GM23338 (cell line): ENCODE measurements around the gene CHST10. TPM values are rescaled to one million over a fixed set of nuclear protein-coding genes. Genes with fewer than 3 reads are reported as not detected.

Source experiments
- ATAC-seq: fragments of 200-7000 bp; cut with Tn5 transposase; 3 replicates; pipeline ENCODE4 v1.9.1; 2020
- DNase-seq: peaks from one replicate; pipeline ENCODE4 v3.0.0-alpha.2; 2015; ENCODE audit warnings: low spot score
- H2AFZ ChIP-seq: fragments of 200-600 bp; sonication (generic); 2 replicates; pipeline ENCODE4 v1.8.0; 2016; ENCODE audit warnings: antibody characterized with exemption, mild to moderate bottlenecking, moderate library complexity
- H3F3A ChIP-seq: fragments of 200-600 bp; sonication (generic); replicated peaks from 2 replicates; pipeline ENCODE4 v1.8.0; 2017; ENCODE audit warnings: antibody characterized with exemption, mixed run types, low read depth
- H3K27ac ChIP-seq: fragments of 200-600 bp; sonication (generic); 2 replicates; pipeline ENCODE4 v1.6.1; 2016; ENCODE audit warnings: low read depth
- H3K27me3 ChIP-seq: fragments of 200-600 bp; sonication (generic); 2 replicates; pipeline ENCODE4 v1.8.0; 2016; ENCODE audit warnings: mild to moderate bottlenecking, mixed run types, moderate library complexity; ENCODE audit not compliant: insufficient read depth
- H3K36me3 ChIP-seq: fragments of 200-600 bp; sonication (generic); 2 replicates; pipeline ENCODE4 v1.8.0; 2016; ENCODE audit warnings: mild to moderate bottlenecking; ENCODE audit not compliant: insufficient read depth
- H3K4me1 ChIP-seq: fragments of 200-600 bp; sonication (generic); 2 replicates; pipeline ENCODE4 v1.8.0; 2016; ENCODE audit warnings: mild to moderate bottlenecking, moderate library complexity; ENCODE audit not compliant: insufficient read depth
- H3K4me2 ChIP-seq: fragments of 200-600 bp; sonication (generic); 2 replicates; pipeline ENCODE4 v1.7.1; 2017; ENCODE audit warnings: mixed run types
- H3K4me3 ChIP-seq: fragments of 200-600 bp; sonication (generic); 2 replicates; pipeline ENCODE4 v1.6.1; 2016; ENCODE audit warnings: mixed run types
- H3K79me2 ChIP-seq: fragments of 200-600 bp; sonication (generic); replicated peaks from 2 replicates; pipeline ENCODE4 v1.8.0; 2017; ENCODE audit warnings: mild to moderate bottlenecking; ENCODE audit not compliant: insufficient read depth
- H3K9me2 ChIP-seq: fragments of 200-600 bp; sonication (generic); 2 replicates; pipeline ENCODE4 v1.8.0; 2017; ENCODE audit not compliant: insufficient read depth
- H4K20me1 ChIP-seq: fragments of 200-600 bp; sonication (generic); replicated peaks from 2 replicates; pipeline ENCODE4 v1.8.0; 2017; ENCODE audit warnings: mild to moderate bottlenecking; ENCODE audit not compliant: insufficient read depth
- H3K27ac Mint-ChIP-seq: 2 replicates; pipeline ENCODE4 v1.8.0; 2020; ENCODE audit warnings: inconsistent platforms, mild to moderate bottlenecking, moderate library complexity, mixed read lengths
- H3K27me3 Mint-ChIP-seq: 3 replicates; pipeline ENCODE4 v1.8.0; 2022; ENCODE audit warnings: low read depth, mild to moderate bottlenecking, moderate library complexity, mixed read lengths, inconsistent platforms; ENCODE audit not compliant: insufficient read depth, poor library complexity
- H3K36me3 Mint-ChIP-seq: 3 replicates; pipeline ENCODE4 v1.8.0; 2021; ENCODE audit warnings: low read depth, mild to moderate bottlenecking, inconsistent platforms, moderate library complexity, mixed read lengths
- H3K4me1 Mint-ChIP-seq: 3 replicates; pipeline ENCODE4 v1.8.0; 2020; ENCODE audit warnings: mild to moderate bottlenecking, inconsistent platforms, mixed read lengths
- H3K4me3 Mint-ChIP-seq: 3 replicates; pipeline ENCODE4 v1.8.0; 2021; ENCODE audit warnings: moderate library complexity, mild to moderate bottlenecking, inconsistent platforms, mixed read lengths
- H3K9me3 Mint-ChIP-seq: 3 replicates; pipeline ENCODE4 v1.8.0; 2020; ENCODE audit warnings: moderate library complexity, mild to moderate bottlenecking, inconsistent platforms, mixed read lengths
- CREB1 ChIP-seq: fragments of 250-450 bp; sonication (Bioruptor Pico); IDR thresholded peaks from 2 replicates; pipeline ENCODE4 v1.5.0; 2020; ENCODE audit warnings: low read depth, mild to moderate bottlenecking, moderate library complexity
- CTCF ChIP-seq, 2 experiments: fragments of 200-600 bp in 1 of 2; sonication (generic) in 1 of 2; conservative IDR thresholded peaks; 2 replicates each; pipeline versions ENCODE4 v1.5.1 to v1.6.1; 2016 to 2017; ENCODE audit warnings: antibody characterized with exemption in 2 of 2, low read depth in 2 of 2, mild to moderate bottlenecking in 2 of 2, moderate library complexity in 1 of 2
- ETS1 ChIP-seq: IDR thresholded peaks from 2 replicates; pipeline ENCODE4 v1.6.1; 2016; ENCODE audit warnings: antibody characterized with exemption
- EZH2 ChIP-seq: fragments of 200-600 bp; sonication (generic); IDR thresholded peaks from one replicate; pipeline ENCODE4 v1.8.0; 2017; ENCODE audit warnings: antibody characterized with exemption, mild to moderate bottlenecking, low read depth; ENCODE audit not compliant: unreplicated experiment
- EZH2phosphoT487 ChIP-seq: fragments of 200-600 bp; sonication (generic); IDR thresholded peaks from one replicate; pipeline ENCODE4 v1.8.1; 2018; ENCODE audit warnings: antibody characterized with exemption; ENCODE audit not compliant: unreplicated experiment
- JUNB ChIP-seq: IDR thresholded peaks from one replicate; pipeline ENCODE4 v1.6.1; 2016; ENCODE audit warnings: antibody characterized with exemption; ENCODE audit not compliant: unreplicated experiment
- NANOG ChIP-seq: IDR thresholded peaks from 2 replicates; pipeline ENCODE4 v1.6.1; 2016; ENCODE audit warnings: antibody characterized with exemption, borderline replicate concordance
- POLR2AphosphoS5 ChIP-seq: IDR thresholded peaks from 2 replicates; pipeline ENCODE4 v1.6.1; 2016; ENCODE audit warnings: antibody characterized with exemption, low read depth
- REST ChIP-seq: IDR thresholded peaks from one replicate; pipeline ENCODE4 v1.6.1; 2018; ENCODE audit warnings: antibody characterized with exemption; ENCODE audit not compliant: unreplicated experiment
- STAT1 ChIP-seq: IDR thresholded peaks from one replicate; pipeline ENCODE4 v1.6.1; 2016; ENCODE audit warnings: antibody characterized with exemption; ENCODE audit not compliant: unreplicated experiment
- ZNF114 ChIP-seq: fragments of 250-450 bp; sonication (Bioruptor Pico); IDR thresholded peaks from 2 replicates; pipeline ENCODE4 v1.5.0; 2020; ENCODE audit warnings: mild to moderate bottlenecking, moderate library complexity
- ZNF331 ChIP-seq: fragments of 250-450 bp; sonication (Bioruptor Pico); IDR thresholded peaks from 2 replicates; pipeline ENCODE4 v1.5.0; 2020; ENCODE audit warnings: low read depth, mild to moderate bottlenecking, moderate library complexity
- ZNF462 ChIP-seq: fragments of 250-450 bp; sonication (Bioruptor Pico); IDR thresholded peaks from 2 replicates; pipeline ENCODE4 v1.5.0; 2020; ENCODE audit warnings: mild to moderate bottlenecking, moderate library complexity
- polyA plus RNA-seq: library from polyadenylated mRNA; unstranded; fragments of >200 nt; fragmentation: Nextera tagmentation; extraction: Ambion mirVana; gene quantifications from 2 replicates; pipeline ENCODE4 v1.2.1, GENCODE V29; 2016
- total RNA-seq: library from RNA; depleted of rRNA; stranded (reverse); fragments of >200 nt; shearing (Covaris generic); gene quantifications from 2 replicates; pipeline ENCODE4 v1.2.3, GENCODE V29; 2014

Gene CHST10
- total and polyA plus RNA-seq, 2 experiments from 2014 or later: 7.7 to 24.5 TPM

- peaks cover 20% of the 10 kb centered on the region; the same call in 1 of the 2 replicates for H3K9me2 ChIP-seq
- no peak overlapping the region for H3K27ac Mint-ChIP-seq
- TF ChIP-seq EZH2: no peak
- no peak for TF ChIP-seq STAT1
- no peak for TF ChIP-seq NANOG
- TF ChIP-seq CTCF (conservative IDR thresholded peaks at IDR 0.05; ENCODE audit: low read depth in 2 of 2): no peak
- TF ChIP-seq ETS1: no peak
- no peak for TF ChIP-seq ZNF114 (CRISPR knock-in tag)
- TF ChIP-seq CREB1 (CRISPR knock-in tag): no peak
- no peak for TF ChIP-seq JUNB
- TF ChIP-seq POLR2AphosphoS5: no peak
- no peak for TF ChIP-seq ZNF331 (CRISPR knock-in tag)
- TF ChIP-seq REST: no peak
- no peak for TF ChIP-seq ZNF462
- TF ChIP-seq EZH2phosphoT487: no peak
- peaks cover 6% of the 10 kb centered on the region; the same call in 2 of the 3 replicates for H3K36me3 Mint-ChIP-seq
- DNase-seq (no peak), ATAC-seq (no peak)
- no peak overlapping the region; the same call in 1 of the 2 replicates for H2AFZ ChIP-seq
- no peaks in the 10 kb centered on the region for H3K27me3 ChIP-seq
- H3K4me1 ChIP-seq: no peaks in the 10 kb centered on the region
- no peak overlapping the region for H3K4me2 ChIP-seq
- H3K9me3 Mint-ChIP-seq: peaks cover 15% of the 10 kb centered on the region
- no peak overlapping the region for H3K27ac ChIP-seq
- no peaks in the 10 kb centered on the region for H4K20me1 ChIP-seq
- no peak overlapping the region for H3K4me3 ChIP-seq
- H3F3A ChIP-seq: no peaks in the 10 kb centered on the region
- H3K36me3 ChIP-seq: no peaks in the 10 kb centered on the region
- H3K79me2 ChIP-seq: no peaks in the 10 kb centered on the region
- H3K4me1 Mint-ChIP-seq: peaks cover 10% of the 10 kb centered on the region; the same call in 2 of the 3 replicates
- H3K4me3 Mint-ChIP-seq: no peak overlapping the region
- peaks cover 4% of the 10 kb centered on the region for H3K27me3 Mint-ChIP-seq
Observed at GRCh38 chr2:100352521-100352920, 64.9 kb downstream of the CHST10 start.
